Ovary (tissue), 3 donors: ENCODE results near the gene CPEB2.

ENCODE experiments used
- CTCF ChIP-seq, 3 donors: fragments of 450-650 bp in 2 of 3; fragments of 200-600 bp in 1 of 3; IDR thresholded peaks; one replicate each; pipeline versions ENCODE4 v1.5.1 to v1.8.0; 2016 to 2022; ENCODE audit warnings: antibody characterized with exemption in 3 of 3, mild to moderate bottlenecking in 1 of 3
- EP300 ChIP-seq: sonication (generic); formaldehyde crosslinking; IDR thresholded peaks from one replicate; pipeline ENCODE4 v1.6.1; 2017; ENCODE audit warnings: antibody characterized with exemption
- donor health status: DM: no; HTN: no; CAD: no.

- TF ChIP-seq CTCF (IDR thresholded peaks at IDR 0.05) (no peak), EP300 (no peak)
Observed at GRCh38 chr4:15015170-15015569, 12.9 kb downstream of the CPEB2 start.
